CD4-positive, alpha-beta T cell treated with Interleukin-4 for 4 hours (primary cell): ENCODE measurements around the gene TBR1.
A peak's percentile ranks its signal among the peaks of the same experiment; 100 is the strongest.

ENCODE experiments used
- DNase-seq: peaks from one replicate; pipeline ENCODE4 v3.0.0-alpha.2; 2020

Gene TBR1

DNA sequence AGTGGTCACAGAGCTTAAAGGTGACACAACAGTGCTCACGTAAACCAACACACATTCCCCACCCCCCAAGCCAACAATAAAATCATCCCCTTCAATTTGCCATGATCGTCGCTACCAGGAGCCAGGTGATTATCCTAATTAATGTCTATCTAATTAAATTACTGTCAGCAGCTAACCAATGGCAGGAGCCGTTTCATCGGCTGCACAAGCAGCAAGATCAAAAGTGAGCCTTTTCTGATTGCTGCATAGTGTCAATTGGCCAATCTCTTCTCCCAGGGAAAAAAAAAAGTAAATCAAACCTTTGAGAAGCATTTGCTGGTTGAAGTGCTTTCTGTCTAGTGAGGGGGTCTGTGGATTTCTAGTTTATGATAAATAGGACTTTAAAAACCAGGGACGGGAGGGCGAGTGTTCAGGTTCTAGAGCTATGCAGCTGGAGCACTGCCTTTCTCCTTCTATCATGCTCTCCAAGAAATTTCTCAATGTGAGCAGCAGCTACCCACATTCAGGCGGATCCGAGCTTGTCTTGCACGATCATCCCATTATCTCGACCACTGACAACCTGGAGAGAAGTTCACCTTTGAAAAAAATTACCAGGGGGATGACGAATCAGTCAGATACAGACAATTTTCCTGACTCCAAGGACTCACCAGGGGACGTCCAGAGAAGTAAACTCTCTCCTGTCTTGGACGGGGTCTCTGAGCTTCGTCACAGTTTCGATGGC, at the start of gene TBR1:
TBR1 (plus strand) TSS at position 311 of the 721 bp plus-strand sequence; CDS start at position 425, 114 bp downstream.
- no peak for DNase-seq

DNA sequence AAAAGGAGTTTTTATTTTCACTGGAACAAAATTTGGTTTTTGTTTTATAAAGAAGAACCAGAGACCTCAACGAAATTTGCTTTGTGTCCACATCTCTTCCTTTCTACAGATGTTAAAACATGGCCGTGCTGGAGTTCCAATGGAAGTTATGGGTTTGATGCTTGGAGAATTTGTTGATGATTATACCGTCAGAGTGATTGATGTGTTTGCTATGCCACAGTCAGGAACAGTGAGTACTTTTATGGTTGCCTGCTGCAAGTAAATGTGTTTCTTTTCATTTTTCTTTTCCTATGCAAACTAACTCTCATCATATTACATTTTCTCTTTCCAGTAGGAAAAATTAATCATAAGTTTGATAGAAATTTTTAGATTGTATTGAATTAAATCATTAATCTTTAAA, 48.4 kb upstream of the TBR1 start:
- no peak for DNase-seq

DNA sequence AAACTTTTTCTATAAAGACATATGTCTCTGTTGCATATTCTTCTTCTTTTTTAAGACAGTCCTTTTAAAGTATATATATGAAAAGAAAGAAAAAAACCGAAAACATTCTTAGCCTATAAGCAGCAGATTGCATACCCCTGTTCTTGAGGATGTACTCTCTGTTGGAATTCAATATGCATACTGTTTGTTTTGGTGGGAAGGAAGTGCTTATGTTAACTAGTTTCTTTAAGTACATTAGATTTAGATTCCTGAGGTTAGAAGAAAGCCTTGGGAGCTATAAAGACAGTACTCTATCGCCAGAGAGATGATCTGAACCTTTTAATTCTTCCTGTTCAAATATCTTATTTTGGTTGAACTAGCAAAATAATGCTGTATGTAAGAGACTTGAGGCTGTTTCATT, 46.8 kb upstream of the TBR1 start:
- no peak for DNase-seq

DNA sequence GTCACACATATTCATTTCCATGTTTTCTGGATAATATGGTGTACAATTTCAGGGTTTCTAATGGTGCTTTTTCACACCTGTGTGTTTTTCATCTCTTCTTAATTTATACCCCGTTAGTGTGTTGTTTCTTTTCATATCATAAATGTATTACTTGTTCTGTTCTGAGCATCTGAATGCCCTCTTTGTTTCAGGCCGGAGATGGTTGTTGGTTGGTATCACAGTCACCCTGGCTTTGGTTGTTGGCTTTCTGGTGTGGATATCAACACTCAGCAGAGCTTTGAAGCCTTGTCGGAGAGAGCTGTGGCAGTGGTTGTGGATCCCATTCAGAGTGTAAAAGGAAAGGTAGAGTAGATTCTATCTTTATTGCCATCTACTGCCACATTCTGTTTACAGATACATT, 45.1 kb upstream of the TBR1 start:
- no peak for DNase-seq

DNA sequence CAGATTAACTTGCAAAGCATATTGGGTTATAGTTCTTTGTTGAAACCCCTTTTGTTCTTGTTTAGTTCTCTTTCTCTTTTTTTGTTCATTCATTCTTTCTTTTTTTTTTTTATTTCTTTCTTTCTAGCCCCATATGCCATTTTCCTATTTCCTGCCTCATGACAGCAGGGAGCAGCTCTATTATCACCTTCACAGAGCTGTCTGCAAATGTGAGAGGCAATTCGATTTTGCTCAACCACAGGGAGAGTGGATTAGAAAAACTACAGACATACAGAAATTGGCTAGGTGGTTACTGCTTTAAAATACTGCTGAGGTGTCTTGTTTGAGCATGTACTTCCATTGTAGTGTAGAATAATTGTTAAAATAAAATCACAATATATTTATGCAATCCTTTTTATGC, 44.2 kb upstream of the TBR1 start:
- DNase-seq = no peak

DNA sequence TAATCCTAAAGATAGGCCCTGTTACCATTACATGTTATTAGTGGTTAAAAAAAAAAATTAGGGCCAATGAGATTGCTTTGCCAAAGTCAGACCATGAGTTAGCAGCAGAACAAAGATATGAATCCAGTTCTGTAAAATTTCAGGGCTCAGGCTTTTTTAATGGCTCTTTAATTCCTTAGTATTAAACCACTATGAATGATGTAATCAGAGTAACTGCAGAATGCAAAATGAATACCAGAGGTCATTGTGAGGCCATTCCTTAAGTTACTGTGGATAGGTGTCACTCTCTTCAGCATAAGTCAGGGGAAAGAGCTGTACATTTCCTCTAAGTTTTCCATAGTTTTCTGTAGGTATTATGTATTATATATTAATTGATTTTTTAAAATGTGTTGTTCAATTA, 42.2 kb upstream of the TBR1 start:
- DNase-seq = no peak

DNA sequence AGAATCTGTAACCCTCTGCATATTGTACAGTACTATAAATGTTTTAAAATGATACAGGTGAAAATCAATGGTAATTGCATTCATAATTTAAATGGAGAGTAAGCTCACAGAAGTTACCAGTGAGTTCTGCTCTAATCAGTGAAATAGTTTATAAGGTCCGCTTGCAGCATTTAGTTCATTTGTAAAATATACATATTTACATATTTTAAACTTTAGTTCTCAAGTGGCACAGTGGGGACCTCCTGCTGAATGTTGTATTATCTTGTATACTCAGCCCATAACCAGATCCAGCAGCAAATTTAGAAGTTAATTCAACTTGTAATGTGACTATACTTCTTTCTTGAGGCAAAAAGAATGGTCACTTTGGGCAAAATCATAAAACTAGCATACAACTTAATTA, 41.7 kb upstream of the TBR1 start:
- DNase-seq = no peak

DNA sequence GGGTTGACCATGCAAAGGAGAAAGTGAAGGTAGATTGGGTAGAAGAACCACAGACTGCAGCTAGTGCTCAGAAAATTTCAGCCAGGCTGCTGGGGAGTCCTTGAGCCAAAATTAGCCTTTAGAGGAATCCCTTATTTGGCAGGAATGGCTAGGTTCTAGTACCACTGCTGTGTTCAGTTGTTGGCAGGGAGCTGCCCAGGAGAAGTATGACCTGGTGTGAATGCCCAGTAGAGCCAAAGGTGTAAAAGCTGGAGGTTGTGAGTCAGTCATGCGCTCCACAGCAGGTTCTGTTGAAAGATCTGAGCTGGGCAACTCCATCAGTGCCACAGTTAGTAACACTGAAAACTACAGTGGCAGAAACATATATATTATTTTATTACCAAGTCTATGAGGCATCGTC, 36.4 kb upstream of the TBR1 start:
- DNase-seq = no peak

DNA sequence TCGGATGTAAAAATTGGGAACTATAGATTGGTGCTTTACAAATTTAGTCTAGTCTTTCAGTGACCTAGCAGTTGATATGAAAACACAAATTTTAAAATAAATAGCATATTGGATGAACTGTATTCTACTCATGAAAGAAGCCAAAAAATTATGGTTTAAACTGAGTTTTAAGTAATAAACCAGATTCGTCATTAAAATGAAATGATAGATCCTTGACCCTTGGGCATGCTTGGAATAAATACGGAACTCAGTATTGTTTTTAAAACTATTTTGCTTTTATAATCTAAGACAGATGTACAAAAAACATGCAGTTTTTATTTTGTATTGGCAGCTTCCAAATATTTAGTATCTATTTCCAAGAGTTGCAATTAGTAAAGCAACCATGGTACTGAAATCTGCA, 34.6 kb upstream of the TBR1 start:
- DNase-seq = no peak

DNA sequence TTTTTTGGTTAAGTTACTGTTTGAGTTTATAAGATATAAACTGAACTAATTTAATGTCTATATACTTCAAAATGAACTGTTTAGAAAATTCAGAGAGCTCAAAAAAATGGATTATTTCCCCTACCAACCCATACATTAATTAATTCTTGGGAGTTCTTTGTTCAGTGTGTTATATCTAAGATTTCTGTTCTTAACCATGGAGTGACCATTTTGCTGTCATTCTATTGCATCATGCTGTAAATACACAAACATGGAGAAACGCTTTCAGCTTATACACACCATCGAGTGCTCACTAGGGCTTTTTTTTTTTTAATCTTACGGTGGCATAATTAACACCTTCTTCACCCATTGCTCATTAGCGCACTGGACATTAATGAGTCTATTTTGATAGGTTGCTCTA, 33.4 kb upstream of the TBR1 start:
- no peak for DNase-seq

DNA sequence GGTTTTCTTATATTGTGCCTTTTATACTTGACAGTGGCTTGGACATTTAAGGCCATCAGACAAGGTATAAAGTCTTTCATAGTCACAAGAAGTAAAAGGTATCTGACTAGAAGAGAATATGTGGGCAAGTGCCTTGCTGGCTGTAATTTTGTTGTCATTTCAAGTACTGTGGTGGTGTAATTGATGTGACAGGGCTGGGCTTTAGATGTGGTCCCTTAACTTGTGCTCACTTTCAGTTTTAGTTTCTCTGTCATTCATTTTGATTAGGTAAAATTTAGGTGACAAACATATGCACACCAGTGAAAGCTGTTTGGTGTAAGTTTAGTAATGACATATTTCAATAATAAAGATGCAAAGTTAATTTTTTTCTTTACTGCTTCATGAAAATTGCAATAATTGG, 31.2 kb upstream of the TBR1 start:
- peak; percentile 34 for DNase-seq

DNA sequence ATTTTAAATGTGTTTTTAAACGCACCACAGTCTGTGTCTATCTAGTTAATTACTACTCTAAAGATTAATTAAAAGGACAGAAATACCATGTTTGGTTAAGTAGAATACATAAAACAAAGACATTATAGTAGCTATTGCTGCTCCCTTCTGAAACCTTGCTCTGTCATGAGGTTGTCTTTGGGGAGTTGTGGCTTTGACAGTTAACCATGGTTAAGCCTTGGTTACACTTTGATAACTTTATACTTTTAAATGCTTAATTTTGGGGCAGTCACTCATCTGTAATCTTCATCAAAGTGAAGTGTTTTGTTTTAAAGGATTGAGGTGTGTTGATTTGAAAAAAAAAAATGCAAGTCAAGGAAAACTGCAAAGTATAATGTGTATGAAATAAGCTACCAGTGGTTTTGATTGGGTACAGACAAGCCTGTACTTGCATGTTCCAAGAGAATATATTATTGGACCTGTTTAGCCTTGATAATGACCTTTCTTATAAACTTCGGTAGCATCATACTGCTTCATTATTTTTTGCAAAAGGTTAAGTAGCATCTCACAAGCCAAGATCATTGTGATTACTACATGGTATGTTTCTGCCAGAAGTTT, 29.8 kb upstream of the TBR1 start:
- DNase-seq = no peak

DNA sequence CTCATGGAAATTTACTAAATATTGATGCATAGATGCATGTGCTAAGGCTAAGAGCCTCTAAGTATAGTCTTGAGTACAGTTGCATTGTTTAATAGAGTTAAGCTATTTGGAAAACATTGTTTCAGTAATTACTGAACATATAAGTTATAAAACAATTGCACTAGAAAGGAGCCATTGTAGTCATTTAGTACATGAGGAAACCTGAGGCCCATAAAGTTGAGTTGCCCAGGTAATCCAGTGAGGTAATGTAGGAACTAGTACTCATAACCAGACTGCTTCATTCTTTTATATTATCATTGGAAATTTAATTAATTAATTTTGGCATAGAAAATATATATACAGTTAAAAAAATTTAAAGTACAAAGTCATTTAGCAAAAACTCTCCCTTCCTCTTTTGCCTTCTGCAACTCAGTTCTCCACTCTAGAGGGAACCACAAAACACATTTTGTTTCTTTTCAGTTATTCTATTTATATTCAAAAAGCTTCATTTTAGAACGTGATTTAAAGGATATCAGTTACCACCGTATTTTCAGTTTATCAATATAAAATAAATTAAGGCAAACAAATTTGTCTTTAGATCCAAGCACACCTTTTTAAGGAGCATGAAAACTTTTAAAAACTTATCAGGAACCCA, 27.8 kb upstream of the TBR1 start:
- no peak for DNase-seq

DNA sequence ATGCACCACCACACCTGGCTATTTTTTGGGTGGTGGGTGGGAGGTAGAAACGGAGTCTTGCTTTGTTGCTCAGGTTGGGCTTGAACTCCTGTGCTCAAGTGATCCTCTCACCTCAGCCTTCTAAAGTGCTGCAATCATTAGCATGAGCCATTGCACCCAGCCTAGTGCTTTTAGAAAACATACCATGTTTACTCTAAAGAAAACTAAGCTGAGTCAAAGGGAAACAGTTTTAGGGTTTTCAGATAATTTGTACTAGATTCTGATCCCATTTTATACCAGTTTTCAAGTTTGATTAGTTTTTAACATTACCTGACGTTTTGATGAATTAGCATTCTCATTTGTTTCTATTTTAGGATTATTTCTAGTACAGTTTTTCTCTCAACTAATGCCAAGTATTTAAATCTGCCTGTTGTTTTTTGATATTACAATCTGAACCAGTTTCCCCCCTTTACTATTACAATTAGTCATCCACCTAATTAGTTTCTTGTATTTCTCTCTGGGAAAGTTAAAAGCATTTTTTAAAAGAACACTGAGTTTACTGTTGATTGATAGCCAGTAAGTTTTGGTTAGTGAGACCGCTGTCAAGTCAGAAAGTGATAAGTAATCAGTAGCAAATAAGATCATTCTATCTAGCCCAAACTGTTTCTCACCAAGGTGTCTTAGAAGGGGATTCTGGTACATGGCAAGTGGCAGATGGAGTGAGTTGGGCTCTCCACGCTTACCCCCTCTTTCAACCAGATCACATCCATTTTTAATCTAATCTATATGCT, 24.2 kb upstream of the TBR1 start:
- no peak for DNase-seq

DNA sequence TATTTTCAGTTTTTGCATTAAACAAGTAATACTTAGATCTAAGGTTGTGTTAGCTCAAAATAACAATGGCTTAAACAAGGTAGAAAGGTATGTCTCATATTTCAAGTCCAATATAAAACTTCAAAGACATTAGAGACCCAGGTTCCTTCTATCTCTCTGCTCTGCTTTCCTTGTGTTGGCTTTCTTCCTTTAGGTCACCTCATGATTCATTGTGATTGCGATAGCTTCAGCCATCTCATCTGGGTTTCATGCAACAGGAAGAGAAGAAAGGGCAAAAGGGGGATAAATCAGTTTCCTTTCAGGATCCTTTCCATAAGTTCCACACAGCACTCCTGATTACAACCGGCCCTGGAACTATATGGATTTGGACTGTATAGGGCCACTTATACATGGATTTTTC, 16.0 kb upstream of the TBR1 start:
- no peak for DNase-seq

DNA sequence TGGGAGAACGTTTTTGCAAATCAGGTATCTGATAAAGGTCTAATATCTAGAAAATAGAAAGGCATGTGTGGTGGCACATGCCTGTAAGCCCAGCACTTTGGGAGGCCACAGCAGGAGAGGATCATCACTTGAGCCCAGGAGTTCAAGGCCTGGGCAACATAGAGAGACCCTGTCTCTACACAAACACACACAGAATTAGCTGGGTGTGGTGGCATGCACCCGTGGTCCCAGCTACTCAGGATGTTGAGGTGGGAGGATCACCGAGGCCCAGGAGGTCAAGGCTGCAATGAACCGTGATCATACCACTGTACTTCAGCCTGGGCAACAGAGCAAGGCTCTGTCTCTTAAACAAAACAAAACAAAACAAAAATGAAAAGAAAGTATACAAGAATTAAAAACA, 13.8 kb upstream of the TBR1 start:
- DNase-seq = no peak

DNA sequence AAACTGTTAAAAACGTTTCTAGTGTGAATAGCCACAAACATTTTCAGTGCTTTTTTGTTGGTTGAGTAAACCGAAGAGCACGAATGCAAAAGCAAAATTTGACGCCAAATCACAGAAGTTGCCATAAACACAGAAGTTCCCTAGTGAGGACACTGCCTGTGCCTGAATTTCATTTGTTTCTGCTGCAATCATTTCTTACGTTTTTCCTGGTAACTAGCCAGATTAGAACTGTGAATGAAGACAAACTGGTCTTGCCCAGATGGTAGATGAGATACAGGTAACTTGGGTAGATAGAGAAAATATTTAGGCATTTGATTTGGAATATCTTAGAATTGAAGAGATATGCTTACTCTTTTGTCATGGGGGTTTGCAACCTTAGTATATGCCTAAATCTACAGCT, 9.8 kb upstream of the TBR1 start:
- no peak for DNase-seq

DNA sequence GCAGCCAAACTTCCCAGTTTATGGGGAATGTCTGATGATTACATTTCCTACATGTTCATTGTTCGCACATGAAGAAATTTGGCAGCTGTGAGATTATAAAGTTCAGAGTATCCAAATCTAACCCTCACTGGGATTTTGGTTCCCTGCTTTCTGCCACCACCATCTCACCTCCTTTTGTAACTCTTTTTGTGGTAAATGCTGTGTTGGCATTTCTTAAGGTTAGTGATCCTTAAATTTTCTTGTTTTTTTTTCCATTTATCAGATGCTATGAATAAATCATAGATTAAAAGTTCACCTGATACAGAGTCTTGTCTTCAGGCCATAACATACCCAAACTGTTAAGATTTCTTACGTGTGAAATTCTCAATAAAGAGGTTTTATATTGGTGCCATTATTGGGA, 8.5 kb upstream of the TBR1 start:
- DNase-seq = no peak

DNA sequence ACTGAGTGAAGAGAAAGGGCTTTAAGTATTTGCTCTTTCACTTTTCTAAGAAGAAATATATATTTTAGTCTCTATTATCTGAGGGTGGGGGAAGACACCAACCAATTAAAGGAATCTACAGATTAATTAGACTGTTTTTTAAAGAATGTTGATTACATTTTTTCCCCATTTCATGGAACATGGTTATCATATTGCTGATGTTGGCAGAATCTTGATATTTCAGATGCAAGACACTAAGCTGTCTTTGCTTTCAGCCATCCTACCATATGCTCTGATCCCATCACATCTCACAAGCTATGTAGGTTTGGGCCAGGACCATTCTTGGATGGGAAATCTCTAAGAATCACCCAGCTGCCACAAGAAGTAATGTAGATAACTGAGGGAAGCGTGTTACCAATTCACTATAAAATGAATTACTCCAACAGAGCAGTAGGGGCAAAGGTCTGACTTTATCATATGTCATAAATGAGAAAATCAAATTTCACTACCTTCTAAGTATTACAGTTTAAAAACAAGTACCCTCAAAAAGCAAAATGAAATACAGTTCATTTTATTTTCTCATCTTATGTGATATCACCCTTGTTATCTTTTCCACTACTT, 6.7 kb upstream of the TBR1 start:
- no peak for DNase-seq

DNA sequence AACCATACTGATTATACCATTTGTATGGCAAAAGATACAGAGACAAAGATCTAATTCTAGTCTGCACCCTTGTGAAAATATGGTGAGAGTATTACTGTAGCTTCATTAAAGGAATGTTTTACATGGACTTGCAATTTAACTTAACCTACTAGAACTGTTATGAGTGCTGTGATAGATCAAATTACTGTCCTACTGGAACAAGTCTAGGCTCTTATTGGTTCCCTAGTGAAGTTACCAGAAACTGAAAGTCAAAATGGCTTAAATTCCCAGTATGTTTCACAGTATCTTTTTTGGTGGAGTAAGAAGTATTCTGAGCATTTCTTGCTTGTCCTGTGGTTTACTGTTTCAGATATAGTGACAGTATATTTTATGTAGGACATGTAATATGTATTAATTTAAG, 3.8 kb upstream of the TBR1 start:
- no peak for DNase-seq

DNA sequence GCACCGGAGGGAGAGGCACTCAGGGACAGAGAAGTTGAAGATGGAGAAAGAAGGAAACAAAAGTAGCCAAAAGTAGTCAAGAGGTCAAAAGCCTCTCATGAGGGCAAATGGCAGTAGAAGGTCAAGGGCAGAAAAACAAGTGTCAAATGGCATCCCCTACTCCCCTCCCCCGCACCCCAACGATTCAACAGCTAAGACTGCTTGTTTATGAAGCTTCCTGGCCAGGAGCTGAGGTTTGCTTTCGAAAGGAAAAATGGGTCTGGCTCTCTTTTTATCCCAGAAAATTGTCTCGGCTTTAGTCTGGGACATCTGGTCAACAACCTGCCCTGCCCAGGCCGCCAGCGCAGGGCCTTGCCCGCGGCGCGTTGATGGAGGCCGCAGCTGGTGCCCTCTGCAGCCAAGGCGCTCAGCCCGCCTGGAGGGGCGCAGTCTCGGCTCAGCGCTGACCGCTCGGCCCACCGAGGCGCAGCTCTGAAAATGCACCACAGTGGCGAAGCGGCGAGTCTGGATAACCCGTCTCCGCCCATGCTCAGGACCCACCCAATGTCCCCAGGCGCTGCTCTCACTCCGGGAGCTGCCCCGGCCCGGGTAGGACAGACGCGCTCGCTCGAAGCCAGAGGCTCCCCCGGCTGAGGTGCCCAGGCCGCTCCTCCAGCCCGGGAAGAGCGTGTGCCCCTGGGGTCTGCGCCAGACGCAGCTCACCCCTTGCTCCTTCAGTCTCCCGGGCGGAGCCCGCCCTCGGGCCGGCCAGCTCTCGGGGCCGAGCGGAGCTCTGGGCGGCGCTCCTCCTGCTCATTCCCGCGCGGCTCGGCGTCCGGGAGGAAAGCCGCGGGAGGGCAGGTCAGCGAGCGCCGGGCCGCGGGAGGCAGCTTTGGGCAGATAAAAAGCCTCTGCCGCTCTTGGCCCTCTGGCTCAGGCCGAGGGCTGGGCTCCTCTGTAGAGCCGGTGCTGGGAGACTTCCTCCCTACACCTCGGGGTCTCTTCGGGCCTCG, 1.8 kb upstream of the TBR1 start:
- no peak for DNase-seq
